ENCODE results near the gene MARCHF9.
"Not testable (repeated sequence)": the region's sequence is repeated elsewhere in the genome, so short reads cannot be mapped to it uniquely, and the experiment has no call there.

The MARCHF9 gene

GRCh38 chr12:57754411-57755193 lies at the start of gene MARCHF9:
MARCHF9 (plus strand) TSS chr12:57755103; CDS start chr12:57755529, 426 bp downstream.
- no peak for DNase-seq

GRCh38 chr12:57707250-57707649 lies 47.7 kb upstream of the MARCHF9 start:
- no peak for DNase-seq

GRCh38 chr12:57708296-57708695 lies 46.6 kb upstream of the MARCHF9 start:
- DNase-seq: no peak

- DNase-seq: no peak
These were observed 42.2 kb upstream of the MARCHF9 start for GRCh38 chr12:57712701-57713100.

- no peak for DNase-seq
These were observed 41.7 kb upstream of the MARCHF9 start for GRCh38 chr12:57713209-57713608.

GRCh38 chr12:57715036-57715748 lies 39.7 kb upstream of the MARCHF9 start:
- not testable (repeated sequence) for DNase-seq

GRCh38 chr12:57715786-57716185 lies 39.1 kb upstream of the MARCHF9 start:
- no peak for DNase-seq

GRCh38 chr12:57716305-57716704 lies 38.6 kb upstream of the MARCHF9 start:
- no peak for DNase-seq

- no peak for DNase-seq
These were observed 37.8 kb upstream of the MARCHF9 start for GRCh38 chr12:57717131-57717530.

GRCh38 chr12:57717846-57718640 lies 36.9 kb upstream of the MARCHF9 start:
- no peak for DNase-seq

GRCh38 chr12:57718641-57719528 lies 36.0 kb upstream of the MARCHF9 start:
- no peak for DNase-seq

- DNase-seq: no peak
These were observed 34.9 kb upstream of the MARCHF9 start for GRCh38 chr12:57719777-57720605.

GRCh38 chr12:57720606-57721595 lies 34.0 kb upstream of the MARCHF9 start:
- no peak for DNase-seq

GRCh38 chr12:57721846-57722608 lies 32.9 kb upstream of the MARCHF9 start:
- DNase-seq: not testable (repeated sequence)

GRCh38 chr12:57722716-57723629 lies 31.9 kb upstream of the MARCHF9 start:
- no peak for DNase-seq

- DNase-seq: no peak
These were observed 31.3 kb upstream of the MARCHF9 start for GRCh38 chr12:57723630-57723962.

GRCh38 chr12:57724003-57724935 lies 30.6 kb upstream of the MARCHF9 start:
- DNase-seq: no peak

Data from SIG-M5 (cell line).